Renal cortical epithelial cell (primary cell): ENCODE results near the gene DYNLT4. TPM values are rescaled to one million over a fixed set of nuclear protein-coding genes. Genes with fewer than 3 reads are reported as not detected.
"Not testable (repeated sequence)": the region's sequence is repeated elsewhere in the genome, so short reads cannot be mapped to it uniquely, and the experiment has no call there.

Source experiments
- DNase-seq: peaks from one replicate; pipeline ENCODE4 v3.0.0-alpha.2; 2011; ENCODE audit warnings: low read depth
- total RNA-seq: library from RNA; depleted of rRNA; stranded (reverse); fragments of >200 nt; gene quantifications from 2 replicates; pipeline ENCODE4 v1.2.3, GENCODE V29; 2014

The DYNLT4 gene
- total RNA-seq, 1 donor from 2014 or later = 0.30 TPM

- DNase-seq = no peak
Observed at GRCh38 chr1:44828841-44829440, 21.8 kb upstream of the DYNLT4 start.

- DNase-seq = no peak
Observed at GRCh38 chr1:44828003-44828651, 21.0 kb upstream of the DYNLT4 start.

- no peak for DNase-seq
Observed at GRCh38 chr1:44827197-44828002, 20.2 kb upstream of the DYNLT4 start.

- DNase-seq = no peak
Observed at GRCh38 chr1:44826375-44827196, 19.4 kb upstream of the DYNLT4 start.

GRCh38 chr1:44824392-44824791, 17.2 kb upstream of the DYNLT4 start:
- not testable (repeated sequence) for DNase-seq

GRCh38 chr1:44822981-44823451, 15.9 kb upstream of the DYNLT4 start:
- DNase-seq = no peak

GRCh38 chr1:44822131-44822701, 15.1 kb upstream of the DYNLT4 start:
- DNase-seq = no peak

- no peak for DNase-seq
Observed at GRCh38 chr1:44821240-44821715, 14.1 kb upstream of the DYNLT4 start.

- DNase-seq = no peak
Observed at GRCh38 chr1:44820328-44821239, 13.4 kb upstream of the DYNLT4 start.

GRCh38 chr1:44819608-44820327, 12.6 kb upstream of the DYNLT4 start:
- DNase-seq = peak; percentile 98

GRCh38 chr1:44819196-44819607, 12.1 kb upstream of the DYNLT4 start:
- DNase-seq = no peak

GRCh38 chr1:44817771-44818495, 10.8 kb upstream of the DYNLT4 start:
- DNase-seq = no peak

- DNase-seq = no peak
Observed at GRCh38 chr1:44817307-44817706, 10.2 kb upstream of the DYNLT4 start.

GRCh38 chr1:44815926-44816325, 8.8 kb upstream of the DYNLT4 start:
- not testable (repeated sequence) for DNase-seq

- DNase-seq = no peak
Observed at GRCh38 chr1:44812822-44813543, 5.8 kb upstream of the DYNLT4 start.

GRCh38 chr1:44811234-44811633, 4.1 kb upstream of the DYNLT4 start:
- DNase-seq = no peak

- not testable (repeated sequence) for DNase-seq
Observed at GRCh38 chr1:44810762-44811105, 3.6 kb upstream of the DYNLT4 start.

GRCh38 chr1:44810101-44810761, 3.1 kb upstream of the DYNLT4 start:
- DNase-seq = peak; percentile 88
